ENCODE measurements around the gene DDX17.

The DDX17 gene

GRCh38 chr22:38506118-38506962, at the start of gene DDX17:
Gene DDX17 (minus strand): TSS chr22:38506311.
- peak; percentile 88 to 89 for DNase-seq (ENCODE audit: extremely low read depth in 1 of 2, low read depth in 1 of 2)

DNA sequence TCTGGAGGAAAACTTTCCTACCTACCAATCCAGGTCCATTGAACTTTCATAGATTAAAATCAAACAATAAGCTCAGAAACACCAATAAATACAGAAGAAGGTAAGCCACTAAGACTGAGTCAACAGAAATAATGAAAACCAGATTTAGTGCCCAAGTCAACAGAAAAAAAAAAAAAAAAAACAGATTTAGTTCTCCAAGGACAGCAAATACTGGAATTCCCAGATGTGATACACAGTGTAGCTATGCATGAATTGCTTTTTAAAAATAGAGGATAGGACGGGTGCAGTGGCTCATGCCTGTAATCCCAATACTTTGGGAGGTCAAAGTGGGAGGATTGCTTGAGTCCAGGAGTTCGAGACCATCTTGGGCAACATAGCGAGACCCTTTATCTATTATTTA, 48.2 kb upstream of the DDX17 start:
- DNase-seq (ENCODE audit: extremely low read depth in 1 of 2, low read depth in 1 of 2), result no peak

- DNase-seq (ENCODE audit: extremely low read depth in 1 of 2, low read depth in 1 of 2), result no peak
Observed at GRCh38 chr22:38549101-38549894, 43.2 kb upstream of the DDX17 start.

GRCh38 chr22:38540701-38541100, 34.6 kb upstream of the DDX17 start:
- DNase-seq (ENCODE audit: extremely low read depth in 1 of 2, low read depth in 1 of 2), result no peak

GRCh38 chr22:38531251-38531938, 25.3 kb upstream of the DDX17 start:
- DNase-seq (ENCODE audit: extremely low read depth in 1 of 2, low read depth in 1 of 2), result no peak

DNA sequence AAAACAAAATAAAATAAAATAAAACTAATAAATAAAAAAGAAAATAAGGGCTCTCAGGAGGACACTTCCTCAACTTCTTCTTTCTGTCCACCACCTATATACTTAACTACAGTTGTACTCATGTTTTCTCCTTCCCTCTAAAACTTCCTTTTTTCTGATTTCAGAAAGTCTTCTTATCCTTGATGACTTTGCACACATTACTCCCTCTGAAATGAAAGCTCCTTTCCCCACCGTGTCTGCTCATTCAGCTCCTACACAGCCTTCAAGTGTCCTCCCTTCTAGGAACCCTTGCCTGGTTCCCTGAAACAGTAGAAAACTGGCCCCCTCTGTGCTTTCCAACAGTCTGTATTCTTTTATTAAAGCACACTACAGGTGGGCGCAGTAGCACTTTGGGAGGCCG, 18.3 kb upstream of the DDX17 start:
- no peak for DNase-seq (ENCODE audit: extremely low read depth in 1 of 2, low read depth in 1 of 2)

- no peak for DNase-seq (ENCODE audit: extremely low read depth in 1 of 2, low read depth in 1 of 2)
Observed at GRCh38 chr22:38523479-38523878, 17.4 kb upstream of the DDX17 start.

- DNase-seq (ENCODE audit: extremely low read depth in 1 of 2, low read depth in 1 of 2), result no peak
Observed at GRCh38 chr22:38523029-38523428, 16.9 kb upstream of the DDX17 start.

DNA sequence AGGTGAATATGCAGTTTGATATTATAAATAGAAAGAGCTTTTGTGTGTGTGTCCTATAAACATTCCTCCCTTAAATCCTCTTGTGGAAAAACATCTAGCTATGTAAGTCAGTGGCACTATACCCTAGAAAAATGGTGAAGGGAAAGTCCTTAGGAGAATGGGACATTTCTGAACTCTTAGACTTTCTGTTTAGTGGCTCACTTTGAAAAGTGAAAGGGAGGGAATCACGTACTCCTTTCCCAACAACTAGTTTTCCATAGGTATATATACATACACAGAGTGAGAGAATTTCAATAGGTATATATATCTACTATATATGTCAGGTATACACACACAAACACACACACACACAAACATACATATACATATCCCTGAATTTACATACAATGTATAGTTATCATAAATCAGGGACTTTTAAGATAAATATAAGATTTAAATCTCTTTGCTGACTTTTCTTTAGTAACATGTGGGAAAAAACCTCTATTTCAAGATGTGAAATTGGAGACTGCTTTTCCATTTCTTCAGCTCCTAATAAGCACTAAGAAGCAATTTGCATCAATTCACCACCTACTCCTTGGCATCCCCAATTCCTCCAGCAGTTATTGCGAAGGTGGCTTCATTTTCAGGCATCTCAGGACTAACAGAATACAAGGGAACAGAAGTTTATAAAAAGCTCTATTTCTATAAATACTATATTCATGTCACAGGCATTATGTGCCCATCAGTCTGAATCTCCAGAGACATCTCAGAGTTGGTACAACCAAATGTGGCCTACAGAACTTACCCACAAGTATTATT, 13.5 kb upstream of the DDX17 start:
- DNase-seq (ENCODE audit: extremely low read depth in 1 of 2, low read depth in 1 of 2), result no peak

- DNase-seq (ENCODE audit: extremely low read depth in 1 of 2, low read depth in 1 of 2), result no peak
Observed at GRCh38 chr22:38518620-38519019, 12.5 kb upstream of the DDX17 start.

- DNase-seq (ENCODE audit: extremely low read depth in 1 of 2, low read depth in 1 of 2), result no peak
Observed at GRCh38 chr22:38513063-38513462, 7.0 kb upstream of the DDX17 start.

DNA sequence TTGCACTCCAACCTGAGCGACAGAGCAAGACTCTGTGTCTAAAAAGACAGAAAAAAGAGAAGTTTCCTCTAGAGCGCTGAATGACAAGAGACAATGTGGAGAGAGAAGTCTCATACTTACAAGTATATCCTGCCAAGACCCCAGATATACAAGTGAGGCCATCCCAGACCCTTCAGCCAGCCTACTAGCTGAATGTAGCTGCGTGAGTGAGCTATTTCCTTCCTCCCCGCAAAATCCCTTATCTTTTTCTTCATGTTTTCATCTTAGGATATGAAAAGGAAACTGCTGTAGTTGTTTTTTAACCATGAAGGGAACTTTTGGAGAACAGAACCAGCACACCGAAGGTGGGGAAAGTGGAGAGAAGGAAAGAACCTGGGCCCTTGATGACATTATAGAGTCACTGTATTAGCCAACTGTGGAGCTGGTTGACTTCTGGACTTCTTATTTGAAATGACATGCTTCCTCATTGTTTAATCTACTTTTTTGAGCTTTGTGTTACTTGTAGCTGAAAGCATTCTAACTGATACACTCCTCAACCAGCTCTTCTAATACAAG, 4.4 kb upstream of the DDX17 start:
- no peak for DNase-seq (ENCODE audit: extremely low read depth in 1 of 2, low read depth in 1 of 2)

- peak; percentile 26 to 52 for DNase-seq (ENCODE audit: extremely low read depth in 1 of 2, low read depth in 1 of 2)
Observed at GRCh38 chr22:38505541-38506117, 482 bp downstream of the DDX17 start.

- DNase-seq (ENCODE audit: extremely low read depth in 1 of 2, low read depth in 1 of 2), result peak in 1 of 2 donors; percentile 29
Observed at GRCh38 chr22:38504731-38505540, 1.2 kb downstream of the DDX17 start.

- DNase-seq (ENCODE audit: extremely low read depth in 1 of 2, low read depth in 1 of 2), result no peak
Observed at GRCh38 chr22:38503021-38503420, 3.1 kb downstream of the DDX17 start.

- DNase-seq (ENCODE audit: extremely low read depth in 1 of 2, low read depth in 1 of 2), result no peak
Observed at GRCh38 chr22:38501797-38502672, 4.1 kb downstream of the DDX17 start.

GRCh38 chr22:38497869-38498268, 8.2 kb downstream of the DDX17 start:
- DNase-seq (ENCODE audit: extremely low read depth in 1 of 2, low read depth in 1 of 2), result no peak

GRCh38 chr22:38494939-38495338, 11.2 kb downstream of the DDX17 start:
- no peak for DNase-seq (ENCODE audit: extremely low read depth in 1 of 2, low read depth in 1 of 2)
